Stimulated activated CD8-positive, alpha-beta memory T cell treated with anti-CD3 and anti-CD28 coated beads, Interleukin-4, amount 100 ng/mL, for 1 hour (primary cell): ENCODE measurements around the gene IL1R2.

Experiments
- DNase-seq, 2 donors: peaks; one replicate each; pipeline ENCODE4 v3.0.0-alpha.2; 2020; ENCODE audit warnings: low read depth in 2 of 2, low spot score in 1 of 2

IL1R2 gene

DNA sequence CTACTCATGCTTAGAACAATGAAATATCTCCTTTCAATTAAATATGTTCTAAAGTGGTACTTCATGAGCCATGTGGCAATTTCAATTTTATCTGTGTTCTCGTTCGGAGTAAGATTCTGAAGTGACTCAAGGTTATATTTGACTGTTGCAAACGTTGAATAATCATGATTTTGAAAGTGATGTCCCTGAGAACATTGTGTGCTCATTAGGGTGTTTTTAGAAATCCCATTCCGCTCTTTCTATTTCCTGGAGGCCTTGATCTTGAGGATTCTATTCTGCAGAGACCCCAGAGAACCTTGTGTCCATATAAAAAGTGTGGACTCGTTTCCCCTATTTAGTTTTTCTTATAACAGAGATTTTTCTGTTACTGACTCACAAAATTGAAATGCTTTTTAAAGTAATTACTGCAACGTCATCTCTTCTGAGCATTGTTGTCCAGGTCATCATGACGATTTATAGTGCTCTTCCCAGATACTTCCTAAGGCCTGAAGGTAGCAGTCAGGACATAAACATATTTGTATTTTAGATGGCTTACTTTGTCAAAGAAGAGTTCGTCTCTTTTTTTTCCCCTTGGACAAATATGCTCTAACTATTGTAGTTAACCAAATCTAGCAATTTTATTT is 27.2 kb downstream of the IL1R2 start:
- no peak for DNase-seq

GRCh38 chr2:102020596-102021170 is 28.9 kb downstream of the IL1R2 start:
- peak; percentile 67 to 70 for DNase-seq

- no peak for DNase-seq
Observed at GRCh38 chr2:102021779-102022178, 30.0 kb downstream of the IL1R2 start.

DNA sequence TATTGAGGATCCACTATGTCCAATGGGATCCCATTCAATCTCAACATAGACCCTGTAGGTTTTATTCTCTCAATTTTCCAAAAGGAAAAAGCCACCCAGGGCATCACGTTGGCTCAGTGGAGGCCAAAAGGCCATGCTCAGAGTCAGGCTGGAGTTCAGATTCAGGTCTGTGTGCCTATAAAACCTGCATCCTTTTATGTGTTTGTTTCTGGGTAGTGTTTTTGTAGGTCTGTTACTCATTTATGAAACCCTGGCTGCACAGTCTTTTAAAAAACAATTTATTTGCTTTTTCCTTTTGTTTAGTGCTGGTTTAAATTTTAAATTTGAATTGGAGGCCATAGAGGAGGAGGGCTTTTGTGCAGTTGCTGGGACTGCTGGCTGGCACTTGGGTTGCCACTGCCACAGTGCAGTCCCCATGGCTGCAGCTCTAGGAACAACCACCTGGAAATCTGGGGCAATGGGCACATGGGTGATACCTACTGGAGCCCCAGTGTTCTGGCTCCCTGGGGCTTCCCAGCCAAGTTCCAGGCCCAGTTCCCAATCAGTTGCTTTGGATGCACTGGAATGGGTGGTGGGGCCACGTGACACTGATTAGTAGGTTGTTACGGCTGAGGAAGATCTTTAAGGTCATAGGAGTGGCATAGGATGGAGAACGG is 31.3 kb downstream of the IL1R2 start:
- no peak for DNase-seq

DNA sequence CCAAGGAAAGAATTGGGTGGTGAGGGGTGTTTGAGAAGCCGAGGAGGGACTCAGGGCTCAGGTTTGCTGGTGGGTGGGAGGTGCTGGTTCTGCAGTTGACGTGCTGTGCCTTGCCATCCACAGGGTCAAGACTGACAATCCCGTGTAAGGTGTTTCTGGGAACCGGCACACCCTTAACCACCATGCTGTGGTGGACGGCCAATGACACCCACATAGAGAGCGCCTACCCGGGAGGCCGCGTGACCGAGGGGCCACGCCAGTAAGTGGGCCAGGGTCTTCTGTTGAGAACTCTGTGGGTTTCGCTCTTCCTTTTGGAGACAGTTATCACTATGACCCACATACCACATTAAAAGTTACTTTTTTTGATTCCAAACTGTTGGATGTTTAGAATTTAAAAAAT is 32.6 kb downstream of the IL1R2 start:
- no peak for DNase-seq

DNA sequence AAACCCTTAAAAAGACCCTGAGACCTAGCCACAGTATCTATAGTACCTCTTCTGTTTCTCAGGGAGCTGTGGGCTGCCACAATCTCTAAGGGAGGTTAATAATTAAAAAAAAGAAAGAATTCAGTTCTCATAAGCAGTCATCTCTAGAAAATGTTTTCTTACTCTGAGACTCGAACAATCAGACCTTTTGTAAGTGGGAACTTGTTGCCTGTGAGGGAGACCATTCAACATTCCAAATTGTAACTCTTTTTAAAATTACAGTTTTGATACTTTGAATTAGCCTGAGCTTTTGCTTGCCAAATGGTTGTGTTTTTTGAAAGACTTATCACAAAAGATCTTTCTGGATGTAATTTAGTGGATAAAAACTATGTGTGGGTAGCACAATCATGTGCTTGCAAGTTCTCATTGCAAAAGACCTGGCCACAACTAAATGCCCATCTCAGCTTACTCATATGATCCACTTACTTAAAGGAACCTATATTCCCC is 33.3 kb downstream of the IL1R2 start:
- DNase-seq: no peak

DNA sequence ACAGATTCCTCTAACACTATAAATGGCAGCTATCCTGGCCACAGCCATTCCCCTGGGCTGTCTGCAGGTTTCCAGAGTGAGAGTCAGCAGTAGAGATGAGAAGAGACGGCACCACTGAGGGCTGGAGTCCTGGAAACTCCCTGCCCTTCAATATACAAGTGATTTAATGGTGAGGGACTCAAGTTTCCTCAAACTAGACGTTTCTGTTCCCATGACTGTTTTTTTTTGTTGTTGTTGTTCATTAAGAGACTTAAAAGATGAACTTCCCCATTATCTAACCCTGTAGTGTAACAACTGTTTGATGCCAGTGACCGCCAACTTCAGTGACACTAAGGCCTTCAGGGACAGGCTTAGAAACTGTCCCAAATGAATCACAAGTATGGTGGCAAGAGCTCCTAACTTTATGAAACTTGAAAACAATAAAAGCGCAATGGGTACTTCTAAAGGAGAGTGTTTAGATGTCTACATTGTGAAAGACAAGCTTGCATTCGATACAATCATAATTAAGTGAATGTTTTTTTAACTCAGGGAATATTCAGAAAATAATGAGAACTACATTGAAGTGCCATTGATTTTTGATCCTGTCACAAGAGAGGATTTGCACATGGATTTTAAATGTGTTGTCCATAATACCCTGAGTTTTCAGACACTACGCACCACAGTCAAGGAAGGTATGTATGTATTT is 34.0 kb downstream of the IL1R2 start:
- no peak for DNase-seq

- no peak for DNase-seq
Observed at GRCh38 chr2:102027036-102027980, 35.5 kb downstream of the IL1R2 start.

DNA sequence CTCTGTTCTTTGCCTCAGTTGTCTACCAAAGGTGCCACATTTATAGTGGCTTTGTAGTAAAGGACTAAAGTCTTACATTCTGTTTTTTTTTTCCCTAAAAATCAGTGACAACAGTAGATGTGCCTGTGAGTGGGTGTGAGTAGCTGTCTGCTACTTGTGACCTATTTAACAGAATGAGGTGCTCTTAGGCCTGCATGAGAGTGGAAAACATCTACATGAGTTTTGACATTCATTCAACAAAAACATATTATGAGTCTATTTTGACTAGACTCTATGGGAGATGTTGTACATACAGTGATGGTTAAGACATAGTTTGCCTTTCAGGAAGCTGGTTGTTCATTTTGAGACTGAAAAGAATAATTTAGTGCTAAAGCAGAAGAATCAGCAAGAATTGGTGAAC is 36.7 kb downstream of the IL1R2 start:
- DNase-seq: no peak

- DNase-seq: no peak
Observed at GRCh38 chr2:102029405-102029804, 37.6 kb downstream of the IL1R2 start.

GRCh38 chr2:102029952-102030351 is 38.2 kb downstream of the IL1R2 start:
- DNase-seq: no peak

DNA sequence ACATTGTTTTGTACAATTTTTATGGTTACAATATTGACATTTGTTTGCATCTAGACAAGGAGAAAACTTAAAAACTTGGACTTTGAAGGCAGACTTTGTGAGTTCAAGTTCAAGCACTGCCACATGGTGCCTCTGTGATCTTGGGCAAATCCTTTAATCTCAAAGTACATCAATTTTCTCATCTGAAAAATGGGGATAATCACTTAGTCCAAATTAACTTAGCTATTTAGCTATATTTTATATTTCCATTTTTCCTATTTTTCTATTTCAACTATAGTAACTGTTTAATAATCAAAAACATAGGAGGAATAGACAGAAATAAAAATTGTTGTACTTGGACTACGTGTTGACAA is 38.7 kb downstream of the IL1R2 start:
- no peak for DNase-seq

DNA sequence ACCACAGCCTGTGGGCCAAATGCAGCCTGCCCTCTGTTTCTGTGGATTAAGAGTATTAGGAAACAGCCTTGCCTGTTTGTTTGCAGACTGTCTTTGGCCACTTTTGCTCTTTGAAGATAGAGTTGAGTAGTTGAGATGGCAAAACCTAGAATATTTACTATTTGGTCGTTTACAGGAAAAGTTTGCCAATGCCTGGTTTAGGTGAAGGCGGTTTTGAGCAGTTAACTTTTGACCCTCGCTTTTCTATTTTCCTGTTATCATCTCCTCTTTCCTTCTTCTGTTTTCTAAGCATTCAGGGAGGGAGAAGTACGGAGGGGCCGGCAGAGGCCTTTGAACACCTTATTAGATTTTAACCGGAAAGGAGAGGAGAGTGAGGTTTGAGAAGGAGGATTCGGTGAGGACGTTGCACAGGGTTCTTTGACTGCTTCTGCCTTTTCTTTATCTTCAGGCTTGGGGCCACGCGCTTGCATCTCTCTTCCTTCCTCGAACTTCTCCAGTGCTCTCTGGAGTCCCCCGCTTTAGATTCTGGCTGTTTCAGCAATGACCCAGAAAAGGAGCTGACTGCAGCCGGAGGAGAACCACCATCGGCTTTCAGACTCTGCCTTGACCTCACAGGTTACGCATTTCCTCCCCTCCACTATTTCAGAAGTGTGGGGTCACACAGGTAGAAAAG is 39.2 kb downstream of the IL1R2 start:
- no peak for DNase-seq

- no peak for DNase-seq
Observed at GRCh38 chr2:102032368-102033030, 40.7 kb downstream of the IL1R2 start.

GRCh38 chr2:102033031-102033749 is 41.4 kb downstream of the IL1R2 start:
- DNase-seq: no peak

GRCh38 chr2:102033750-102034682 is 42.3 kb downstream of the IL1R2 start:
- no peak for DNase-seq

- DNase-seq: no peak
Observed at GRCh38 chr2:102034683-102035548, 43.2 kb downstream of the IL1R2 start.
